Stimulated activated CD8-positive, alpha-beta memory T cell treated with anti-CD3 and anti-CD28 coated beads, Interleukin-12 subunit alpha, Interleukin-12 subunit beta, amount 100 ng/mL, for 24 hours (primary cell): ENCODE results near the gene SRRM3.
"Not testable (repeated sequence)": the region's sequence is repeated elsewhere in the genome, so short reads cannot be mapped to it uniquely, and the experiment has no call there.

Experiments used
- DNase-seq: peaks from one replicate; pipeline ENCODE4 v3.0.0-alpha.2; 2020; ENCODE audit errors: extremely low read depth

SRRM3 gene

DNA sequence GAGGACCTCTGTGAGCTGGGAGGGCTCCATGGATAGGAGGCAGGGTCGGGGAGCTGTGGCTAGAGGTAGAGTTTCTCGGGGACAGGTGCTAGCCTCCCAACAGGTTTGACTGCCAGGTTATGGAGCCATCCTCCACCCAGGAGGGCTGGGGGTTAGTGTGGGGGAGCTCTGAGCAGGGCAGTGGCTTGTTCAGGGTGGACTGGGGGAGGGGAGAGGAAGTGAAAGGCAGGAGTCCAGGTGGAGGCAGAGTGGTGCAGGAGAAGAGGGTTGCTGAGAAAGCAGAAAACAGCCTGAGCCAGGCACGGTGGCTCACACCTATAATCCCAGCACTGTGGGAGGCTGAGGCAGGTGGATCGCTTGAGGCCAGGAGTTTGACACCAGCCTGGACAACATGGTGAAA is 60.2 kb downstream of the SRRM3 start:
- no peak for DNase-seq

DNA sequence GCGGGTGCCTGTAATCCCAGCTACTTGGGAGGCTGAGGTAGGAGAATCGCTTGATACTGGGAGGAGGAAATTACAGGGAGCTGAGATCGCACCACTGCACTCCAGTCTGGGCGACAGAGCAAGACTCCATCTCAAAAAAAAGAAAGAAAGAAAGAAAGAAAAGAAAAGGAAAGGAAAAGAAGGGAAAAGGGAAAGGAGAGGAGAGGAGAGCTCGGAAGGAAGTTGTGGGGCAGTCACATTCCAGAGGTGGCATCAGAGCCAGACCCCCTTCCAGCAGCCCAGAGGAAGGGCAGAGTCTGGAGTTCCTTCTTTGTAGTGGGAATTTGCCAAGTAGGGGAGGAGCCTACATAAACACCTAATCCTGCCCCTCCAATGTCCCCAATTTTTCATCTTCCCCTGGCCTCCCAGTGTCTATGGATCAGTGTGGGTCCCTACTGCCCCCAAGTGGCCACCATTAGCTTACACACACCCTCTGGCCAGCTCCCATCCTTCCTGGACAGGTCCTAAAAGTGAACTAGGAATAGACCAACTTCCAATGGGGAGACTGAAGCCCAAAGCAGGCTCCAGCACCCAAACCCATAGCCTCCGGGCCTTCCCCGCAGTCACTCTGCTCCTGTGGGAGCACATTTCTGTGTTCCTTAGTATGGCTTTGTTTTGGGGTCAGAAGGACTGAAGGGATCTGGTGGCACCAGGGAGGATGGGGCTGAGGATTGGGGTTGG is 61.1 kb downstream of the SRRM3 start:
- DNase-seq, result no peak

DNA sequence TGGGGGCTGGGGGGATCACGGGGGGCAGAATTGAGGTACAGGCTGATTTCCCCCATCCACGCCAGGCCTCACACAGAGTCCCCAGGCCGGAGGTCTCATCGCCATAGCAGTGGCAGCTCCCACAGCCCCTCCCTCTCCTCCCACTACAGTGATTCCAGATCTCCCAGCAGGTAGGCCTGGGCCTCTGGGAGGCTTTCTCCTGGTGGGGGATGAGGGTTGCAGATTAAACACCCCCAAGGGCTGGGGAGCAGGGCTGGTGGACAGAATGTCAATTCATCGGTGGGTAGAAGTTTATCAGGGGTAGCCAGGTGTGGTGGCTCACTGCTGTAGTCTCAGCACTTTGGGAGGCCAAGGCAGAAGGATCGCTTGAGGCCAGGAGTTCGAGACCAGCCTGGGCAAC is 63.6 kb downstream of the SRRM3 start:
- DNase-seq, result no peak

DNA sequence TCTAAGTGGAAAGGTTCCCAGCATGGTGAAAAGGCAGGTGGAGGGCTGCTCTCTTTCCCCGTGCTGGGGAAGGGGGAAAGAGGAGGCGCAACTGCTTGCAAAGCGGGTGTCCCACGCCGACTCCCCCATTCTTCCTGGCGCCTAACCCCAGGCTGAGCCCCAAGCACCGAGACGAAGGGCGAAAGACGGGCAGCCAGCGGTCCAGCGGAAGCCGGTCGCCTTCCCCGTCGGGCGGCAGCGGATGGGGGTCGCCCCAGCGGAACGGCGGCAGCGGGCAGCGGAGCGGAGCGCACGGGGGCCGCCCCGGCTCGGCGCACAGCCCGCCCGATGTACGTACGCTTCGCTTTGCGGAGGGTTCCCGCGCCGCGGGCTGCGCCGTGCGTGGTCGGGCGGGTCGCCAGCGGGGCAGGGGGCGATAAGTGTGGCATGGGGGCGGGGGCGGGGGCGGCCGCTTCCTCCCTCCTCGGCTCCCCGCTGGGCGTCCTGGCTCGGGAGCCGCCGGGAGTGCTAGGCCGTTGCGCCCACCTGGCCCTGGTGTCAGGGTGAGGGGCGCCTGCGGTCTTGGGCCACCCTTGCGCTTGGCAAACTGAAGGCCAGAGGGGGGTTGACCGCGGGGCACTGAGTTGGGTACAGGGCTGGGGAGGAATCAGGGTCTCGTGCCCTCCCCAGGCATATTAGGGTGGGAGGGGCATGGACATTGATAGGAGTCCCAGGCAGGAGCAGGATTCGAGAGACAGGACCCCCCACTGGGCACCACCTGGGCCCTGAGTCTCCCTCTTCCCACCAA is 65.6 kb downstream of the SRRM3 start:
- DNase-seq, result no peak

DNA sequence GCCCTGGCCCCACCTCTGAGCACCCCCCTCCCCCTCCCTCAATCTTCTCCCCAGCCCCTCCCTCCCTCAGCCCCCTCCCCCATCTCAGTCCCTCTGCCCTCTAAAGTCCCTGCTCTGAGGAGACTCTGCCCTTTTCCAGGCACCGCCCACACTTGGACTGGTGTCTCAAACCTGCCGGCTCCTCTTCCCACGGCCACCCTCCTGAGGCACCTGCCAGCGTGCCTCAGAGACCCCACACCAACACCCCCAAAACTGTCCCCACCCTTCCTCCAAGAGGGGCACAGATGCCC is 66.1 kb downstream of the SRRM3 start:
- no peak for DNase-seq

DNA sequence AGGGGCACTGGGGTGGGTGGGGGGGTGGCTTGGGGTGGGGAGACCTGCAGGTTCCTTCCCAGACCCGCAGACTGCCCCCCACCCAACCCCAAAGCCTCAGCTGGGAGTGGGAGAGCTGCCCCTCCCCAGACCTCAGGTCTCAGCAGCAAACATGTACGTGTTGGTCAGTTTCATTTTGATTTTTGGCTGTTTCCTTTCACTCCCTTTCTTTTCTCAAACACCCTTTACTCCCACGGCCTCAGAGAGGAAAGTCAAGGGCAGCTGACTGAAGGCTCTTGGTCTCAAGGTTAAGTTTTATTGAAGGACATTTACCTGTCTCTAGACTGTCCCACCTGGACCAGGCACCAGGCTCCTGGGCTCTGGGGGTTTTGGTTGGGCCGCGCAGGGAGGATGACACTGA is 66.7 kb downstream of the SRRM3 start:
- DNase-seq, result no peak

DNA sequence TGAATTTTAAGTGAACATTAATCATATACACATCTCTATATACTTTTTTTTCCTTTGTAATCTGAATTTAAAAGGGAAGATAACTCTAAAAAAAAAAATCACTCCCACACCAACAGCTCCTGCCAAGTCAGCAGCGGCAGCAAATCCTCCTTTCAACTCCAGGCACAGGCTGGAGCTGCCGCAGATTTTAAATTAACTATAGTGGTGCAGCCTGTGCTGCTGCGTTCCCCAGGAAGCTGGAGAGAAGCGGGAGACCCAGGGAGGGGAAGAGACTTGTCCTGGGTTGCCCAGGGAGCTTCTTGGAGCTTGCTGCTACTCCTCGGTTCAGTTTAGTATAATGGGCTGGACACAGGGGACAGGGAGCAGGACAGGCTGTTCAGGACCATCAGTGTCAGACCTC is 68.2 kb downstream of the SRRM3 start:
- no peak for DNase-seq

DNA sequence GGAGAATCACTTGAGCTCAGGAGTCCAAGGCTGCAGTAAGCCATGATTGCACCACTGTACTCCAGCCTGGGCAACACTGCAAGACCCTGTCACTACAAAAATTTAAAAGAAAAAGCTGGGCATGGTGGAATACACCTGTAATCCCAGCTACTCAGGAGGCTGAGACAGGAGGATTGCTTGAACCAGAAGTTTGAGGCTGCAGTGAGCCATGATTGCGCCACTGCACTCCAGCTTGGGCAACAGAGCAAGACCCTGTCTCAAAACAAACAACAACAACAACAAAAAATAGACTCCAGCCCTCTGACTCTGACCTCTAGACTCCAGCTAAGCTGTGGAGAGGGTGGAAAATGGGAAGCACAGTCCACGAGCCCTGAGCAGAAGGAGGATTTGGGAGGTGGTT is 69.7 kb downstream of the SRRM3 start:
- not testable (repeated sequence) for DNase-seq

DNA sequence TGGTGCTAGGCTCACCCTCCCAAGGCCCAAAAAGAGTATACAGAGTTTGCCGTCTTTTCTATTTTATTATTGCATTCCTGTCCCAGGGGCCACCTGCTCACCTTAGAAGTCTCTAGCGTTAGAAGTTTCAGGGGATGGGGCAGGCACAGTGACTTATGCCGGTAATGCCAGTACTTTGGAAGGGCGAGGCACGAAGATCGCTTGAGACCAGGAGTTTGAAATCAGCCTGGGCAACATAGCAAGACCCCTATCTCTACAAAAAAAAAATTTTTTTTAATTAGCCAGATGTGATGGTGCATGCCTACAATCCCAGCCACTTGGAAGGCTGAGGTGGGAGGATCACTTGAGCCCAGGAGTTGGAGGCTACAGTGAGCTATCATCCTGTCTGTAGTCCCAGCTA is 70.4 kb downstream of the SRRM3 start:
- no peak for DNase-seq

DNA sequence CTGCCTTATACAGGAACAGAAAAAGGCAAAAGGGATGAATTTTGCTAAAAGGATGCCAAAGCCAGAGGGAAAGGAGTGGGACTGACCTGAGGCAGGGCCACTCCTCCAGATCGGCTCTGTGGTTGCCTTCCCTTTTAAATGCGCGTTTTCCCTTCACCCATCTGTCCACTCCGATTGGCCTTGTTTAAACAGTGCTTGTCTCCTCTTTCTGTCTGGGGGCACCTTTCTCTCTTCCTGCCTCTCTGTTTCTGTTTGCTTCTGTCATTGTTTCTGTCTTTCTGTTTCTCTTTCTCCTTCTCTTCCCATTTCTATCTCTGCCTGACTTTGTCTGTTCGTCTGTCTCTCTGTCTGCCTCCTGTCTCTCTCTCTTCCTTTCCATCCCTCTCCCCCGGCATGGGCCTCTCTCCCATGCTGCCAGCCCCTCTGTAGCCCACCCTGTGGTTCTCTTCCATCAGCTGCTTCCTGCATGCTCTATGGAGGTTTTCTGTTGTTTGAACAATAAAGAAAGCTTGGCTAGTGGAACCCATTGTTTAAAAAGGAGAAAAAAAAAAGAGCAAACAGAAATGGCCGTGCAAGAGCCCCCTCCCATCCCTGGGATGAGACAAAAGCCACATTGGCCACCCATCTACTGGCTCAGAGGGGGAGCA is 71.3 kb downstream of the SRRM3 start:
- no peak for DNase-seq

DNA sequence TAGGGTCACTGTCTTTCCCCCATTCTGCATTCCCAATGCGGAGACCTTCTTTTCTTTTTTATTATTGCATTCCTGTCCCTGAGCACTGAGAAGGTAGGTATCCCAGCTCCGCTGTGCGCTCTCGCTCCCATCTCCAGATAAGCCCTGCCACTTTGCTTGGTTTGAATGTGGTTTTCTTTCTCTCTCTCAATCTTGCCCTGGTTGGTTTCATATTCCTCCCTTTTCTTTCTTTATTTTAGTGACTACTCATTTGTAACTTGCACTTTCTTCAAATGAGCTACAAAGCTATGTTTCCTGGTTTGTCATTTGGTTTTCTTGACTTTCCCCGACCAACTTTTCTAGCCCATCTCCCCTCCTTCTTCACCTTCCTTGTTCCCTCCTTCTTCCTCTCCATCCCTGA is 71.8 kb downstream of the SRRM3 start:
- DNase-seq, result no peak

DNA sequence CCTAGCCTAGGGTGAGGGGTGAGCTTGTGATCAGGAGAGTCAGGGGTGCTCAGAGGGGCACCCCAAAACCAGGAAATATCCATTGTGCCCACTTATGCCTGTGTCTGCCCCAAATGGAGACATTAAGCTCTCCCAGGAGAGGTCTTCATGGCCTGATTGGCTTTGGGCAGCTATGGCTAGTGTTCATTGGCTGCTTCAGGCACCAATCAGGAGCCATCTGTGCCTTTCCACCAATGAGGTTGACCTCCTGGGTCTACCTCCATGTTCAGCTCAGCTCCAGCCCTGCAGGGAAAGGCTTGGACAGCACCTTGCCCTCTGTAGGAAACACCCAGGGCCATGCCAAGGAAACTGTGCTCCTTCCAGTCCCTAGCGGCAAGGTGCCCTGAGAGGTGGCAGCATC is 76.8 kb downstream of the SRRM3 start:
- no peak for DNase-seq

DNA sequence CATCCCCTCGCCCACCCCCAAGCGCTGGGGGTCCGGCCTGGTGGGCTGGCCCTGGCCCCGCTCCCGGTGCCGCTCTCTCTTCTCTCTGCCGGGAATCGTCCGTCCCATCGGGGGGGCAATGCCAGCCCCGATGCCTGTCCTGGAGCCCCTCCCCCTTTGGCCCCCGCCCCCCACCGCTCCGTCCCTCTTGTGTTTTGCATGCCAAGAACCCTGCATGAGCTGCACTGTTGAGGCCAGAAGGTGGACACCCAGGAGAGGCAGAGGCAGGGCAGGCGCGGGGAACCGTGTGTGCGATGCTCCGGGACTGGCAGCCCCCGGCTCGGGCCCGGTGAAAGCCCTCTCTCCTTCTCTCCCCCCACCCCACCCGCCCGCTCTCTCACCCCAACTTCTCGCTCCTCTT is 78.7 kb downstream of the SRRM3 start:
- DNase-seq, result no peak

DNA sequence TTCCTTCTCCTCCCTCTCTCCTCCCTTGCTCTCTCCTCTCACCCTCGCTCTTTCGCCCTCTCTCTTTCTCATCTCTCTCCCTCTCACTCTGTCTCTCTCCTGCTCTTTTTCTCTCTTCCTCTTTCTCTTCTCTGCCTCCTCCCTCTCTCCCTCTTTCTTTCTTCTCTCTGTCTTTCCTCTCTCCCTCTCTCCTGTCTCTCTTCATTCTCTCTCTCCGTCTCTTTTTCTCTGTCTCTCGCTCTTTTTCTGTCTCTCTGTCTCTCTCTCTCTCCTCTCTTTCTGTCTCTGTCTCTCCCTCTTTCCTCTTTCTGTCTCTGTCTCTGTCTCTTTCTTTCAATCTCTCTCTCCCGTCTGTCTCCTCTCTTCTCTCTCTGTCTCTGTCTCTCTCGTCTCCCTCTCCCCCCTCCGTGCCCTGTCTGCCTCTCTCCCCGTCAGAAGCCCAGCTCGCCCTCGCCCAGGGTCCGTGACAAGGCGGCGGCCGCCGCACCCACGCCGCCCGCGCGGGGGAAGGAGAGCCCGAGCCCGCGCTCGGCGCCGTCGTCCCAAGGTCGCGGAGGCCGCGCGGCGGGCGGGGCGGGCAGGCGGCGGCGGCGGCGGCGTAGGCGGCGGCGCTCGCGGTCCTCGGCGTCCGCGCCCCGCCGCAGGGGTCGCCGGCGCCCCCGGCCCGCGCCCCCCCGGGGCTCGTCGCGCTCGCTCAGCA is 79.5 kb downstream of the SRRM3 start:
- no peak for DNase-seq

DNA sequence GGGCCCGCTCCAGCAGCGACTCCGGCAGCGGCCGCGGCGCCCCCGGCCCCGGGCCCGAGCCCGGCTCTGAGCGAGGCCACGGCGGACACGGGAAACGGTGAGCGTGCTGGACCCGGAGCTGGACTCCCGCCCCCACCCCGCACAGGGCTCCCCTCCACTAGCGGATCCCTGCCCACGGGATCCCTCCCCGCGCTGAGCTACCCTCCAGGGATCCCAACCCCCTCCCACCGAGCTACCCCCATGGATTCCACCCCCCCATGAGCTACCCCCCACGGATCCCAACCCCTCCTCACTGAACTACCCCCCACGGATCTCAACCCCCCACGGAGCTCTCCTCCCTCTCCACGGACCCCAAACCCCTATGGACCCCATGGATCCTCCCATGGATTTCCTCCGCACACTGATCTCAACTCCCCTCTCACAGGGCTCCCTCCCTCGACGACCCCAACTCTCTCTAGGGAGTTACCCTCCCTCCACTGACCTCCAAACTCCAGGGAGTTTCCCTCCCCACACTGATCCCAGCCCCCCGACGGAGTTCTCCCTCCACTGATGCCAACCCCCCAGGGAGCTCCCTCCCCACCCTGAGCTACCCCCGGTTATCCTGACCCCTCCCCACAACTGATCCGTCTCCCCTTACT is 80.1 kb downstream of the SRRM3 start:
- no peak for DNase-seq

DNA sequence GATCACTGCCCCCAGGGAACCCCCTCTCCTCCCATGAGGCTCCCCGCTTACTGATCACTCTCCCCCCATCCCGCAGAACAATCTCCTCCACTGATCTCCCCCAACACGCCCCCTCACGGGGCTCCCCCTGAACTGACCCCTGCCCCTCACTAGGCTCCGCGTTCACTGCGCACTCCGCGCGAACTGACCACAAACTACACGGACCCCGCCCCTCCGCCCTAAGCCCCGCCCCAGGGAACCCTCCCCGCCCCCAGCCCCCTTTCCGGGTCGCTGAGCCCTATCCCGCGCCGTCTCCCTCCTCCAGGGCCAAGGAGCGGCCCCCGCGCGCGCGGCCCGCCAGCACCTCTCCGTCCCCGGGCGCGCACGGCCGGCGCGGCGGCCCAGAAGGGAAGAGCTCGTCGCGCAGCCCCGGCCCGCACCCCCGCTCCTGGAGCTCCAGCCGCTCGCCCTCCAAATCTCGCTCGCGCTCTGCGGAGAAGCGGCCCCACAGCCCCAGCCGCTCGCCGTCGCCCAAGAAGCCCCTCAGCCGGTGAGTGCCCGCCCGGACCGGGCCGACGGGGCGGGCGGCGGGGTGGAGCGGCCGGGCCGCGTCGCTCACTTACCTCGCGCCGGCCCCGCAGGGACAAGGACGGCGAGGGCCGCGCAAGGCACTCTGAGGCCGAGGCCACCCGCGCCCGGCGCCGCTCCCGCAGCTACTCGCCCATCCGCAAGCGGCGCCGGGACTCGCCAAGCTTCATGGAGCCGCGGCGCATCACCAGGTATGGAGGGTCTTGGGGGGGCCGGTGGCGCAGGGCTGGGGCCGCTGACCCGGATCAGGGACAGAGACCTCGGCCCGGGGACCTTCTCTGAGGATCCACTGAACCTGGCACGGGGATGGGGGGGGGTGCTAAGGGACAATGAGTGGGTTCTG is 80.9 kb downstream of the SRRM3 start:
- no peak for DNase-seq

DNA sequence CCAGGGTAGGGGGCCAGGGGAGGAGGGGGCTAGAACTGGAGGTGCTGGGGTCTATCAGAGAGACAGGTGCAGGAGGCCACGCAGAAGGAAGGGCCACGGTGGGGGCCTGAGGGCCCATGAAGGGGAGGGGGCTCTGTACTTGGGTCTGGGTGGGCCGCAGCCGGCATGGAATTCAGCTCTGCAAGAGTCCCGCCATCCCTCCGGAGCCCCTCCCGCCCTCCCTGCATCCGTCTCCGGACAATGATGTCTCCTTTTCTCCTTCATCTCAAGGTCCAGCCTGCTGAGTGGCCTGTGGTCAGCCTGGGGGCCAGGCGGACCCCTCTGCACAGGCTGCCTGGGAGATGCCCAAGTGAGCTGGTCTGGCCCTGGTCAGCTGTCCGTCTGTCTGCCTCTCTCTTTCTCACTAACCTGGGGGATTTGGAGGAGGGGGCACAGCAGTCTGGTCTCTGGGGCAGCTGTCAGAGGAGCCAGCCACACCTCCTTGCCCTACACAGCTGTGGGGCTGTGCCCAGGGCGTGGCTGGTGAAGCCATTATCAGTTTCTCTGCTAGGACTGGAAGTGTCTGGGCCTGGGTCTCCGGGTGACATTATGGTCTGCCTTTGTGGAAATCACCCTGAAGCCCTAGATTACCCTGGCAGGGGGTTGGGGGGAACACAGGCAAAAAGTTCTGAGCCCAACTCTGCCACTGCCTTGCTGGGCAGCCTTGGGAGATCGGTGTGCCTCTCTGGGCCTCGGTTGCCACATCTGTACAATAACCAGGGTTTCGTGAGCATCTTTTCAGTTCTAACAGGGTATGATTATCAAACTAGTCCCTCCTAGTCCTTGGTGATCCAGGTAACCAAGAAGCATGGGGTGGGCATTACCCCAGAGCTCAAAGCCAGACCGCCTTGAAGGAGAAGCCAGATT is 81.8 kb downstream of the SRRM3 start:
- DNase-seq, result no peak

DNA sequence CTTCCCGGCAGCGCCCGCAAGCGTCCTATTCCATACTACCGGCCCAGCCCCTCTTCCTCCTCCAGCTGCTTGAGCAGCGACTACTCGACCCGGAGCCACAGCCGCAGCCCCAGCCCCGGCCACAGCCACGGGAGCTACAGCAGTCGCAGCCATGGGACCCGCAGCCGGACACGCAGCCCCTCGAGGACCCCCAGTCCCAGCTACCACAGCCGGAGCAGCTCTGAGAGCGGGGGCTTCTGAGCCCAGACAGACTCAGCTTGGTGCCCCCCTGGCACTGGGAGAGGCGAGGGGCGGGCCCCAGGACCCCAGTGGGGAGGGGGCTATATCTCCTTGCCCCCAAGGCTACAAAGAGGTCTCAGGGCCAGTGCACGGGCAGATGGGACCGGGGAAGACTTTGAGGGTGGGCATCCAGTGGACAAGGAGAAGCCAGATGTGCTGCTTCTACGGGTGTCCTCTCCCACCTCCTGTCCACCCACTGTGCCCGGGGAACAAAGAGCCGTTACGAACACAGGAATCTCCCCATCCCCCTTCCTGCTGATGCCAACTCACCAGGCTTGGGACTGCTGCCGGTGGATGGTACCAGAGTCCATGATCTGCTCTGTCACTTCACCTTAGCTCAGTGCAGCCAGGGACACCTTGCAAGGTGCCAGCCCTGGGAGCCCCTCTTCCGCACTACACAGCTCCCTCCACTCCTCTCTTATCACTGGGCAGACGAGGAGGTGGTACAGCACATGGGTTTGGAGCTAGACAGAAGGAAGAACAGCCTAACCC is 84.1 kb downstream of the SRRM3 start:
- DNase-seq, result no peak

DNA sequence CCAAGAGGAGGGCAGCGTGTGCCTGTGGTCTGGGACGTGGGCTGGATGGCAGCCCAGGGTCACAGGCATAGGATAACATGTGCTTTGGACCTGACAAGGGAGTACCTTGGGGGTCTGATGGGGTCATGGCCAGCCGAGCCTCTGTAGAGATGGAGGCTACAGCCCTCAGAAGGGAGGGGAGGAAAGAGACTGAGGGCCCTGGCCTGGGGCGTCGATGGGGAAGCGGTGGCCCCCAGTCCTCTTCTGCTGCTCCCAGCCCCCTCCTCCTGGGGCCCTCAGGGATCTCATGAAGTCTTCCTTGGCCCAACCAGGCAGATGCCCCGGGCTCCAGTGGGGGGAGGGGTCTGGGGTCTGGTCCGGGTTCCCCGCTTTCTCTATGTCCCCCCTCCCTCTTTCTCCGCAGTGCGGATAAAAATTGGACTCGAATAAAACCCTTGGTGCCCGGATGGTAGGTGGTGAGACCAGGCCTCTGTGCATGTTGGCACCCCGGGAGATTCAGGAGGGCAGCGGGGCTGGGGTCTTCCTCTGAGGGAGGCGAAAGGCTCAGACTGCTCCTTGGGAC is 85.2 kb downstream of the SRRM3 start:
- DNase-seq, result no peak
